ENCODE results near the gene STK32C. TPM values are rescaled to one million over a fixed set of nuclear protein-coding genes. Genes with fewer than 3 reads are reported as not detected.

The STK32C gene
- polyA plus RNA-seq, 2 of the 4 experiments (the other 2 are of a cell fraction), result 29.9 to 43.6 TPM

GRCh38 chr10:132242103-132242840, 65.5 kb downstream of the STK32C start:
- TF ChIP-seq EHF (CRISPR knock-in tag; IDR thresholded peaks at IDR 0.05) (no peak), ZNF302 (CRISPR knock-in tag; IDR thresholded peaks at IDR 0.05) (no peak), SMC3 (IDR thresholded peaks at IDR 0.05) (no peak), ZSCAN20 (CRISPR knock-in tag; IDR thresholded peaks at IDR 0.05) (no peak), ZC3H11A (IDR thresholded peaks at IDR 0.05) (no peak), RNF2 (IDR thresholded peaks at IDR 0.05; ENCODE audit: borderline replicate concordance, low read depth) (no peak)
- no peak overlapping the region for H3K27ac ChIP-seq
- DNase-seq (ENCODE audit: low read depth in 1 of 2, low spot score in 1 of 2) (no peak), FAIRE-seq (no peak), ATAC-seq (no peak)
- H3K4me3 ChIP-seq, result no peak overlapping the region
- 83% methylated on average over 17 of the region's 23 CpGs for WGBS (ENCODE audit: missing lambda C conversion rate)
- H3K9me3 ChIP-seq, result no peaks in the 10 kb centered on the region
- H3K4me1 ChIP-seq, result no peaks in the 10 kb centered on the region
- no peak overlapping the region for H3K4me2 ChIP-seq
- CTCF ChIA-PET, result interaction anchor here (2.9 kb wide), 1 partner anchor 118 kb away, joined by 7 read pairs; no protein-coding TSS in a partner anchor
- POLR2A ChIA-PET, result interaction anchor here (1.0 kb wide), 1 partner anchor 66 kb away, joined by 4 read pairs; the partner anchor contains the start of gene STK32C

GRCh38 chr10:132241496-132241895, 66.3 kb downstream of the STK32C start:
- POLR2A ChIA-PET, result no interaction called here

GRCh38 chr10:132241086-132241485, 66.7 kb downstream of the STK32C start:
- ChIA-PET POLR2A (no interaction called here), CTCF (no interaction called here)
- Histone ChIP-seq H3K9me3 (no peaks in the 10 kb centered on the region), H3K4me1 (no peaks in the 10 kb centered on the region), H3K27ac (no peak overlapping the region), H3K4me3 (no peak overlapping the region), H3K4me2 (no peak overlapping the region)
- FAIRE-seq (no peak), ATAC-seq (no peak), DNase-seq (ENCODE audit: low read depth in 1 of 2, low spot score in 1 of 2) (no peak)
- TF ChIP-seq HES2 (IDR thresholded peaks at IDR 0.05), result no peak
- TF ChIP-seq MAX (IDR thresholded peaks at IDR 0.05), result no peak
- WGBS (ENCODE audit: missing lambda C conversion rate), result 83% methylated on average over 12 of the region's 13 CpGs

More at GRCh38 chr10:132241496-132241895, 66.3 kb downstream of the STK32C start:
- no peak for ATAC-seq
- CTCF ChIA-PET, result no interaction called here
- Histone ChIP-seq H3K4me1 (no peaks in the 10 kb centered on the region), H3K4me3 (no peak overlapping the region), H3K27ac (no peak overlapping the region), H3K4me2 (no peak overlapping the region), H3K9me3 (no peaks in the 10 kb centered on the region)
- DNase-seq (ENCODE audit: low read depth in 1 of 2, low spot score in 1 of 2), result no peak
- TF ChIP-seq MAZ (IDR thresholded peaks at IDR 0.05; ENCODE audit: borderline replicate concordance, low read depth, low read length), result no peak
- TF ChIP-seq RNF2 (IDR thresholded peaks at IDR 0.05; ENCODE audit: borderline replicate concordance, low read depth), result no peak
- no peak for TF ChIP-seq KDM5A (IDR thresholded peaks at IDR 0.05)
- no peak for FAIRE-seq
- WGBS (ENCODE audit: missing lambda C conversion rate), result 85% methylated on average over 15 of the region's 15 CpGs

- WGBS (ENCODE audit: missing lambda C conversion rate), result 89% methylated on average over 14 of the region's 16 CpGs
- Histone ChIP-seq H3K4me3 (no peak overlapping the region), H3K27ac (no peak overlapping the region), H3K4me2 (no peak overlapping the region), H3K9me3 (no peaks in the 10 kb centered on the region), H3K4me1 (no peaks in the 10 kb centered on the region)
- ATAC-seq (no peak), FAIRE-seq (no peak), DNase-seq (ENCODE audit: low read depth in 1 of 2, low spot score in 1 of 2) (no peak)
- ChIA-PET POLR2A (no interaction called here), CTCF (interaction anchor here (0.7 to 1.6 kb wide), 2 partner anchors 18 to 112 kb away, joined by 3 read pairs; no protein-coding TSS in a partner anchor)
- TF ChIP-seq SREBF2 (IDR thresholded peaks at IDR 0.05) (no peak), NFE2L2 (conservative IDR thresholded peaks at IDR 0.05; ENCODE audit: low read length) (no peak), PHF8 (IDR thresholded peaks at IDR 0.05; ENCODE audit: borderline replicate concordance, low read depth) (no peak), HDAC2 (IDR thresholded peaks at IDR 0.05) (no peak), FOSB (CRISPR knock-in tag; IDR thresholded peaks at IDR 0.05) (no peak), HOXA7 (CRISPR knock-in tag; IDR thresholded peaks at IDR 0.05) (no peak), KDM1A (IDR thresholded peaks at IDR 0.05; ENCODE audit: low read depth) (no peak)
Observed at GRCh38 chr10:132240581-132240980, 67.2 kb downstream of the STK32C start.

GRCh38 chr10:132240156-132240555, 67.6 kb downstream of the STK32C start:
- ATAC-seq (no peak), DNase-seq (ENCODE audit: low read depth in 1 of 2, low spot score in 1 of 2) (no peak), FAIRE-seq (no peak)
- TF ChIP-seq NFE2L2 (conservative IDR thresholded peaks at IDR 0.05; ENCODE audit: low read length) (no peak), EHMT2 (IDR thresholded peaks at IDR 0.05; ENCODE audit: low read depth) (no peak), ELK1 (IDR thresholded peaks at IDR 0.05; ENCODE audit: low read depth, low read length) (no peak), EHF (CRISPR knock-in tag; IDR thresholded peaks at IDR 0.05) (no peak)
- ChIA-PET CTCF (interaction anchor here (0.7 to 1.6 kb wide), 2 partner anchors 18 to 113 kb away, joined by 3 read pairs; no protein-coding TSS in a partner anchor), POLR2A (no interaction called here)
- no peak overlapping the region for H3K27ac ChIP-seq
- H3K4me1 ChIP-seq, result no peaks in the 10 kb centered on the region
- H3K9me3 ChIP-seq, result no peaks in the 10 kb centered on the region
- H3K4me3 ChIP-seq, result no peak overlapping the region
- H3K4me2 ChIP-seq, result no peak overlapping the region
- 88% methylated on average over 11 of the region's 15 CpGs for WGBS (ENCODE audit: missing lambda C conversion rate)

All from A549 (cell line).